Fibroblast of mammary gland (primary cell): Measurements from ENCODE around the gene BBX.
A peak's percentile ranks its signal among the peaks of the same experiment; 100 is the strongest.

Experiments used
- DNase-seq: peaks from one replicate; pipeline ENCODE4 v3.0.0-alpha.2; 2010; ENCODE audit warnings: low read depth
- H3K4me3 ChIP-seq: 2 replicates; pipeline ENCODE4 v1.5.1; 2011; ENCODE audit warnings: low read depth, mild to moderate bottlenecking, low read length, moderate library complexity; ENCODE audit not compliant: control insufficient read depth
- CTCF ChIP-seq: conservative IDR thresholded peaks from 2 replicates; pipeline ENCODE4 v1.5.1; 2011; ENCODE audit warnings: low read depth, low read length, inconsistent platforms; ENCODE audit not compliant: control insufficient read depth, insufficient read depth

Gene BBX

GRCh38 chr3:107853821-107854220 lies 331.1 kb downstream of the BBX start:
- TF ChIP-seq CTCF = no peak
- no peak overlapping the region for H3K4me3 ChIP-seq
- DNase-seq = no peak

- no peak for DNase-seq
- no peak for TF ChIP-seq CTCF
- H3K4me3 ChIP-seq = no peak overlapping the region
Observed at GRCh38 chr3:107854733-107855132, 332.0 kb downstream of the BBX start.

- peak; percentile 25 for DNase-seq
- no peak overlapping the region for H3K4me3 ChIP-seq
- peak; percentile 9 for TF ChIP-seq CTCF
Observed at GRCh38 chr3:107855710-107856109, 332.9 kb downstream of the BBX start.

- no peak for DNase-seq
- H3K4me3 ChIP-seq = no peak overlapping the region
- TF ChIP-seq CTCF = no peak
Observed at GRCh38 chr3:107857854-107858253, 335.1 kb downstream of the BBX start.

GRCh38 chr3:107858876-107859275 lies 336.1 kb downstream of the BBX start:
- no peak for DNase-seq
- no peak for TF ChIP-seq CTCF
- no peak overlapping the region for H3K4me3 ChIP-seq
